ENCODE measurements around the gene ZNF784.

The ZNF784 gene

DNA sequence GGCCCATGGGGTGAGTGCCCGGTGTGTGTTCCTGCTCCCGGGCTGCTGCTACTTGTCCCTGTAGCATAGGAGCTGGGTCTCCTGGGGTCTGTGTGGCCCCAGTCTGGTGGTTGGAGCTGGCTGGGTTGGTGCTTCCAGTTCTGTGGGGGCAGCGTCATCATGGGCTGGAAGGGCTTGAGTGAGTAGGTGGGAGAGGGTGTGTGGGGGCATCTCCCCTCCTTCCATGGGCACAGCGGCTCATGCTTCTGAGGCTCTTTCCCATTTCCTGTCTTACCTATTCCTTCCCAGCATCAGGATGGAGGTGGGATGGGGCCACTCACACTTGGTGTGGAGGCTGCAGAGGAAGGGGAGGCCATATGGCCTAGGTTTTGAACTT is 42.6 kb upstream of the ZNF784 start:
- Histone ChIP-seq H3K36me3 (ENCODE audit: control insufficient read depth, insufficient read depth, low read length) (peaks cover 85% of the 10 kb centered on the region), H3K27ac (ENCODE audit: low read depth, low read length) (no peak overlapping the region), H3K9ac (ENCODE audit: low read length) (no peak overlapping the region), H3K4me3 (ENCODE audit: low read depth, low read length) (no peak overlapping the region), H3K9me3 (ENCODE audit: control insufficient read depth, insufficient read depth, low read depth, low read length) (no peaks in the 10 kb centered on the region), H3K4me1 (ENCODE audit: control insufficient read depth, insufficient read depth, low read length) (peaks cover 7% of the 10 kb centered on the region; the same call in 1 of the 2 replicates), H3K27me3 (ENCODE audit: control insufficient read depth, insufficient read depth, low read length) (no peaks in the 10 kb centered on the region)

DNA sequence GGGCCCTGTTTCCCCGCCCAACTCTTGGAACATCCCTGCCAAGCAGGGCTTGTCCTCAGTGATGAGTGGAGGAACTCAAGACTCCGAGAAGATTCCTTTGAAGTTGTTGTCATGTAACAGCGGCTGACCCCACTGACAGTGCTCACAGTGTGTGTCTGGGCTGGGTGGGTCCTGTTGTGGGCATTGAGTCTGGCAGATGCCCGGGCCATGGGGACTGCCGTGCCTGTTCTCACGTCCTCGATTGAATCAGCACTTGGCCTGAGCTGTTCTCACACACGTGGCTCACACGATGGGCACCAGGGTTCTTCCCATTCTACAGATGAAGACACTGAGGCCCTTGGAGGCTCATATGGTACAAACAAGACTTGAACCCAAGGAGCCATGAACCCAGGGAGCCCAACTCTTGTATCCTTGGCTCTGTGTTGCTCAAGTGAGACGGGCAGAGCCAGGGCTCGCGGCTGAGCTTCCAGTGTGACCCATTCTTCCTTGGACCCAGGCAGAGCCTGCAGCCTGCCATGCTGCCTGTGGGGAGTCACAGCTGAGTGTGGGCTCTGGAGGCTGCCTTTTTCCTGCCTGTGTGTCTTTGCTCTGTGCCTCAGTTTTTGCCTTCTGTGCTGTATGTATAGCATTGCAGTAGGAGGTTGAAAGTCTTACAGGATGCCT is 42.1 kb upstream of the ZNF784 start:
- Histone ChIP-seq H3K36me3 (ENCODE audit: control insufficient read depth, insufficient read depth, low read length) (peaks cover 90% of the 10 kb centered on the region), H3K9ac (ENCODE audit: low read length) (no peak overlapping the region), H3K27me3 (ENCODE audit: control insufficient read depth, insufficient read depth, low read length) (no peaks in the 10 kb centered on the region), H3K4me1 (ENCODE audit: control insufficient read depth, insufficient read depth, low read length) (peaks cover 7% of the 10 kb centered on the region; the same call in 1 of the 2 replicates), H3K4me3 (ENCODE audit: low read depth, low read length) (no peak overlapping the region), H3K9me3 (ENCODE audit: control insufficient read depth, insufficient read depth, low read depth, low read length) (no peaks in the 10 kb centered on the region), H3K27ac (ENCODE audit: low read depth, low read length) (no peak overlapping the region)

DNA sequence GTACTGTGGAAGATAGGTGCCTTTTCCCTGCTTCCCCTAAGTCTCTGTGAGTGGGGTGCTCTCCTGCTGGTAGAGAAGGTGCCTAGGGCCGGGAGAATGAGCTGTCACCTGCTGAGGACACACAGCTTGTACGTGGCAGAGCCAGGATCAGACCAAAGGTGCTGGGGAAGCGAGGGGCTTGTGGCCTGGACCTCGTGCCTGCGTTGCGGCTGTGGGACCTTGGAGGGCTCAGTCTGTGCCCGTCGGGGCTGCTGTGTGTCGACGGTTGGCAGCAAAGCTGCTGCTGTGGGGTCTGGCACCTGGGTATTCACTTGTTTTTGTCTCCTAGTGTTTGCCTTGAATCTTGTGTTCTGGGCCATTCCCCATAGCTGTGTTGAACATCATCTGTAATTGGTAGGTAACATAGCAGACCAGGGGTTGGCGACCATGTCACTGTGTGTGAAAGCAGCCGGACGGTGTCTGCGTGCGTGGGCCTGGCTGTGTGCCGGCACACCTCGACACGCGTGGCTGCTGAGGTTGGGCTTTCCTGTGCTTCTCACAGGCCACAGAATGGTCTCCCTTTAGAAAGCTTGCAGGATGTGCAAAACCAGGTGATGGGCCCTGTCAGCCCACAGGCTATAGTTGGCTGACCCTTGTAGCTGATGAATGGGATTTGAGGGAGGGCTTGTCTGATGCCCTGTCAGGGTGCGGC is 39.6 kb upstream of the ZNF784 start:
- Histone ChIP-seq H3K4me1 (ENCODE audit: control insufficient read depth, insufficient read depth, low read length) (no peaks in the 10 kb centered on the region), H3K4me3 (ENCODE audit: low read depth, low read length) (no peak overlapping the region), H3K27me3 (ENCODE audit: control insufficient read depth, insufficient read depth, low read length) (no peaks in the 10 kb centered on the region), H3K36me3 (ENCODE audit: control insufficient read depth, insufficient read depth, low read length) (peaks cover 95% of the 10 kb centered on the region), H3K9me3 (ENCODE audit: control insufficient read depth, insufficient read depth, low read depth, low read length) (no peaks in the 10 kb centered on the region), H3K27ac (ENCODE audit: low read depth, low read length) (no peak overlapping the region), H3K9ac (ENCODE audit: low read length) (no peak overlapping the region)

DNA sequence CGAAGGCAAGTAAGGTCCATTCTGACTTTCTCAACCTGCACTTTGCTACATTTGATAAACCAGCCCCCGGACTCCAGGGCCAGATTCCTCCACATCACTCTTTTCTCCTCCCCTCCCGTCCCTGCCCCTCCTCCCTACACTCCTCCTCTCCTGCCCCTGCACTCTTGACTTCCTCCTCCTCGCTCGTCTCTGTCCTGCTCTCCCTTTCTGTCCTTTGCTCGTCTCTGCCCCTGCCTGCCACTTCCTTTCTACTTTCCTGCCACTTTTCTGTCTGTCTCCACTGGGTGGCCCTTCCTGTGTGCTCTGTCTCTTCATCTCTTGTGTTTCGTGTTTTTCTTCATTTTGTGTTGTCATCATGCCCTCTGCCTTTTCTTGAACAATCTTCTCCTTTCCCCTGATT is 37.5 kb upstream of the ZNF784 start:
- Histone ChIP-seq H3K9me3 (ENCODE audit: control insufficient read depth, insufficient read depth, low read depth, low read length) (no peaks in the 10 kb centered on the region), H3K4me3 (ENCODE audit: low read depth, low read length) (no peak overlapping the region), H3K36me3 (ENCODE audit: control insufficient read depth, insufficient read depth, low read length) (peaks cover 83% of the 10 kb centered on the region), H3K27ac (ENCODE audit: low read depth, low read length) (no peak overlapping the region), H3K27me3 (ENCODE audit: control insufficient read depth, insufficient read depth, low read length) (no peaks in the 10 kb centered on the region), H3K4me1 (ENCODE audit: control insufficient read depth, insufficient read depth, low read length) (peaks cover 12% of the 10 kb centered on the region), H3K9ac (ENCODE audit: low read length) (no peak overlapping the region)

GRCh38 chr19:55660991-55661390 is 36.6 kb upstream of the ZNF784 start:
- no peak overlapping the region for H3K27ac ChIP-seq (ENCODE audit: low read depth, low read length)
- no peak overlapping the region for H3K9ac ChIP-seq (ENCODE audit: low read length)
- H3K36me3 ChIP-seq (ENCODE audit: control insufficient read depth, insufficient read depth, low read length): peaks cover 78% of the 10 kb centered on the region

DNA sequence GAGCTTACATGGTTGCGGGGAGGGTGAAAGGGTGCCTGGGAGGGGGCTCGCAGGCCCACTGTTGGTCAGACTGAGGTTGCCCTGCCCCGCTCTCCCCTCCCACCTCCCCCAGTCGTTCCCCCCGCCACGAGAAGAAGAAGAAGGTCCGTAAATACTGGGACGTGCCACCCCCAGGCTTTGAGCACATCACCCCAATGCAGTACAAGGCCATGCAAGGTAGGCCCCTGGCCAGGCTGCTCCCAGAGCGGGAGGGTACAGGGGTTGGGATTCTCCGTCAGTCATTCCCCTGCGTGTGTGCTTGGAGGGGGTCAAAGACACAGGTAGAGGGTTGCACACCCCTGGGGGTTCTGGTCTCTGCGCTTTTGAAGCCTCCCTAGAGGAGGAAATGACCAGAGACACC is 36.0 kb upstream of the ZNF784 start:
- Histone ChIP-seq H3K4me3 (ENCODE audit: low read depth, low read length) (no peak overlapping the region), H3K4me1 (ENCODE audit: control insufficient read depth, insufficient read depth, low read length) (peaks cover 19% of the 10 kb centered on the region), H3K36me3 (ENCODE audit: control insufficient read depth, insufficient read depth, low read length) (peaks cover 72% of the 10 kb centered on the region), H3K27me3 (ENCODE audit: control insufficient read depth, insufficient read depth, low read length) (no peaks in the 10 kb centered on the region), H3K27ac (ENCODE audit: low read depth, low read length) (no peak overlapping the region), H3K9ac (ENCODE audit: low read length) (no peak overlapping the region), H3K9me3 (ENCODE audit: control insufficient read depth, insufficient read depth, low read depth, low read length) (no peaks in the 10 kb centered on the region)

More at GRCh38 chr19:55660991-55661390, 36.6 kb upstream of the ZNF784 start:
- no peaks in the 10 kb centered on the region for H3K27me3 ChIP-seq (ENCODE audit: control insufficient read depth, insufficient read depth, low read length)
- peaks cover 19% of the 10 kb centered on the region for H3K4me1 ChIP-seq (ENCODE audit: control insufficient read depth, insufficient read depth, low read length)
- H3K4me3 ChIP-seq (ENCODE audit: low read depth, low read length): no peak overlapping the region
- no peaks in the 10 kb centered on the region for H3K9me3 ChIP-seq (ENCODE audit: control insufficient read depth, insufficient read depth, low read depth, low read length)

DNA sequence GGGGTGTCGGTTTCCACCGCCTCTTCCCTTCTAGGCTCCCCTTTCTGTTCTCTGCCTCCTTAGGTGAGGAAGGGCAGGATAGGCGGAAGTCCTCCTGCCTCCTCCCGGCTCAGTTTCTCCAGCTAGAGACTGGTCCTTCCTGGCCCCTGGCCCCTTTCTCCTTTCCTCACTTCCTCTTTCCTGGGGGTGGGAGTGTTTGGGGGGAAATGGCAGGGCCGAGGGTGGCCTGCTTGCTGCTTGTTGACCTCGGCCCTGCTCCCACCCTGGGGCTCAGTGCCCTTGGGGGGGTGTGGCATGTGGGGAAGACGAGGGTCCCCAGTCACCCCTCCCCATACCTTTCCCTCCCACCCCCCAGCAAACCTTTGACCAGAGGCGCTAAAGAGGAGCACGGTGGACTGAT is 35.5 kb upstream of the ZNF784 start:
- Histone ChIP-seq H3K9ac (ENCODE audit: low read length) (no peak overlapping the region), H3K9me3 (ENCODE audit: control insufficient read depth, insufficient read depth, low read depth, low read length) (no peaks in the 10 kb centered on the region), H3K4me1 (ENCODE audit: control insufficient read depth, insufficient read depth, low read length) (peaks cover 19% of the 10 kb centered on the region), H3K4me3 (ENCODE audit: low read depth, low read length) (no peak overlapping the region), H3K27me3 (ENCODE audit: control insufficient read depth, insufficient read depth, low read length) (no peaks in the 10 kb centered on the region), H3K36me3 (ENCODE audit: control insufficient read depth, insufficient read depth, low read length) (peaks cover 67% of the 10 kb centered on the region), H3K27ac (ENCODE audit: low read depth, low read length) (no peak overlapping the region)

- Histone ChIP-seq H3K27me3 (ENCODE audit: control insufficient read depth, insufficient read depth, low read length) (no peaks in the 10 kb centered on the region), H3K4me3 (ENCODE audit: low read depth, low read length) (no peak overlapping the region), H3K9me3 (ENCODE audit: control insufficient read depth, insufficient read depth, low read depth, low read length) (no peaks in the 10 kb centered on the region), H3K4me1 (ENCODE audit: control insufficient read depth, insufficient read depth, low read length) (peaks cover 19% of the 10 kb centered on the region), H3K9ac (ENCODE audit: low read length) (no peak overlapping the region), H3K27ac (ENCODE audit: low read depth, low read length) (no peak overlapping the region), H3K36me3 (ENCODE audit: control insufficient read depth, insufficient read depth, low read length) (peaks cover 59% of the 10 kb centered on the region)
These were observed 34.6 kb upstream of the ZNF784 start for GRCh38 chr19:55658846-55659459.

- Histone ChIP-seq H3K4me3 (ENCODE audit: low read depth, low read length) (peak overlapping the region; percentile 97), H3K36me3 (ENCODE audit: control insufficient read depth, insufficient read depth, low read length) (peaks cover 43% of the 10 kb centered on the region), H3K9ac (ENCODE audit: low read length) (peak overlapping the region; percentile 42), H3K27me3 (ENCODE audit: control insufficient read depth, insufficient read depth, low read length) (no peaks in the 10 kb centered on the region), H3K4me1 (ENCODE audit: control insufficient read depth, insufficient read depth, low read length) (peaks cover 22% of the 10 kb centered on the region), H3K9me3 (ENCODE audit: control insufficient read depth, insufficient read depth, low read depth, low read length) (no peaks in the 10 kb centered on the region), H3K27ac (ENCODE audit: low read depth, low read length) (no peak overlapping the region)
These were observed 32.8 kb upstream of the ZNF784 start for GRCh38 chr19:55656988-55657747.

DNA sequence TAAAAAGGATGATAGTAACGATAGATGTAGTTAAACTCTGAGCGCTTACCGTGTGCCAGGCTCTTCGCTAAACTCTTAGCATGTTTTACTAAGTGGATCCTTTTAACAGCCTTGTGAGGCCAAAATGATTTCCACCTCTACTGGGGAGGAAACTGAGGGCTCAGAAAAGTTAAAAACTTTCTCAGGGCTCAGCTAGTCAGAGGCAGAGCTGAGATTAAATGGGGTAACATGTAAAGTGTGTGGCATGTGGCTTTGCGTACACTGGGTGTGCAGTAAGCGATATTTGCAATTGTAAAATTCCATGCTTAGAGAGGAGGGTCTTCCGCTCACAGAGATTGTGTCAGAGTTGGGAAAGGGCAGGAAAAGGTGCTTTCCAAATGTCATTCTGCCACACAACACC is 32.2 kb upstream of the ZNF784 start:
- H3K4me1 ChIP-seq (ENCODE audit: control insufficient read depth, insufficient read depth, low read length): peaks cover 25% of the 10 kb centered on the region
- no peaks in the 10 kb centered on the region for H3K9me3 ChIP-seq (ENCODE audit: control insufficient read depth, insufficient read depth, low read depth, low read length)
- peak overlapping the region; percentile 99 for H3K9ac ChIP-seq (ENCODE audit: low read length)
- H3K27ac ChIP-seq (ENCODE audit: low read depth, low read length): no peak overlapping the region
- peak overlapping the region; percentile 97 for H3K4me3 ChIP-seq (ENCODE audit: low read depth, low read length)
- H3K27me3 ChIP-seq (ENCODE audit: control insufficient read depth, insufficient read depth, low read length): no peaks in the 10 kb centered on the region
- peaks cover 37% of the 10 kb centered on the region for H3K36me3 ChIP-seq (ENCODE audit: control insufficient read depth, insufficient read depth, low read length)

DNA sequence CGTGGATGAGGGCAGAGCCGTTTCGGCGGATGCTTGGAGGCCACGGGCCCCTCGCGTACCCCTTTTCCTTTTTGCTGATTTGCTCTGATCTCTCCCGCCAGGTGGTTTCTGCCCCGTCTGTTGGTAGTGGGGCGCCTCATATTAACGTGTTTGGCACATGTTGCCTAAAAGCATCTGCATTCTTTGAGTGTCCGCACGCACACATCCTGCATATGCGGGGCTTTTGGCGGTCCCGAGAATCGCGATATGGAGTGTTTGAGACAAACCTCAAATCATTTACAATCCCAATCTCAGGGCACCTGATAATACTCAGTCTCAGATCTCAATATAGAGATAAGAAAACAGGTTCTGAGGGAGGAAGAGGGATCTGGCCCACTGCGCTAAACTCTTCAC is 31.3 kb upstream of the ZNF784 start:
- Histone ChIP-seq H3K9me3 (ENCODE audit: control insufficient read depth, insufficient read depth, low read depth, low read length) (no peaks in the 10 kb centered on the region), H3K4me3 (ENCODE audit: low read depth, low read length) (peak overlapping the region; percentile 97), H3K27me3 (ENCODE audit: control insufficient read depth, insufficient read depth, low read length) (no peaks in the 10 kb centered on the region), H3K9ac (ENCODE audit: low read length) (peak overlapping the region; percentile 99), H3K4me1 (ENCODE audit: control insufficient read depth, insufficient read depth, low read length) (peaks cover 25% of the 10 kb centered on the region), H3K36me3 (ENCODE audit: control insufficient read depth, insufficient read depth, low read length) (peaks cover 28% of the 10 kb centered on the region), H3K27ac (ENCODE audit: low read depth, low read length) (peak overlapping the region; percentile 100)

All from HUES6 (cell line).